Hepatocyte (in vitro differentiated cells): ENCODE measurements around the gene RNF19B.

ENCODE experiments used
- CTCF ChIP-seq: fragments of 200-600 bp; sonication (generic); IDR thresholded peaks from 2 replicates; pipeline ENCODE4 v1.5.1; 2016; ENCODE audit warnings: antibody characterized with exemption, mild to moderate bottlenecking; ENCODE audit not compliant: poor library complexity
- EZH2 ChIP-seq: fragments of 200-600 bp; sonication (generic); IDR thresholded peaks from 2 replicates; pipeline ENCODE4 v1.6.1; 2016; ENCODE audit warnings: antibody characterized with exemption, mild to moderate bottlenecking, borderline replicate concordance
- EZH2phosphoT487 ChIP-seq: fragments of 200-600 bp; sonication (generic); IDR thresholded peaks from one replicate; pipeline ENCODE4 v1.6.1; 2018; ENCODE audit warnings: antibody characterized with exemption, mild to moderate bottlenecking, low read depth, moderate library complexity; ENCODE audit not compliant: unreplicated experiment, severe bottlenecking

DNA sequence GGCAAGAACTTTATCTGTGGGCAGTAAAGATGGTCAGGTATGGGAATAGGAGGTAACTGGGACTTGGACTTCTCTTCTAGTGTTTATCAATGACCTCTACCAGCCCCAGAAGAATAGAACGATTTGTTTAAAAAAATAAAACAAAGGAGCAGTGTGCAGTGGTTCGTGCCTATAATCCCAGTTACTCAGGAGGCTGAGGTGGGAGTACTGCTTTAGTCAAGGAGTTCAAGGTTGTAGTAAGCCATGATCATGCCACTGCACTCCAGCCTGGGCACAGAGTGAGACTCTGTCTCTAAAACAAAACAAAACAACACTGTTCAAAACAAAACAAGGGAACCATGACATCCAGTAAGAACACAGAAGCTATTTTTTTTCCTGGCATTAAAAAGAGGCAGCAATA lies 4.3 kb downstream of the RNF19B start:
- no peak for TF ChIP-seq CTCF
- TF ChIP-seq EZH2phosphoT487, result no peak
- TF ChIP-seq EZH2, result no peak
